SU-DHL-6 (cell line): ENCODE results near the gene LHFPL3.

Source experiments
- H2AFZ ChIP-seq: fragments of 200-600 bp; sonication (generic); 2 replicates; pipeline ENCODE4 v1.6.1; 2014; ENCODE audit warnings: low read depth, mild to moderate bottlenecking, moderate library complexity, mixed read lengths, antibody characterized with exemption, low read length; ENCODE audit not compliant: severe bottlenecking
- H3F3A ChIP-seq: fragments of 200-600 bp; shearing (Covaris generic); 2 replicates; pipeline ENCODE4 v1.6.0; 2016; ENCODE audit warnings: antibody characterized with exemption, mild to moderate bottlenecking; ENCODE audit not compliant: insufficient read depth
- H3K27ac ChIP-seq: fragments of 200-600 bp; sonication (generic); 2 replicates; pipeline ENCODE4 v1.5.1; 2016; ENCODE audit warnings: low read depth, mild to moderate bottlenecking, low read length, moderate library complexity, mixed read lengths
- H3K27me3 ChIP-seq: fragments of 200-600 bp; sonication (generic), shearing (Covaris generic); 2 replicates; pipeline ENCODE4 v1.6.0; 2014; ENCODE audit warnings: mild to moderate bottlenecking, low read length
- H3K36me3 ChIP-seq: fragments of 200-600 bp; sonication (generic); 2 replicates; pipeline ENCODE4 v1.6.1; 2014; ENCODE audit warnings: mild to moderate bottlenecking, low read length, mixed read lengths
- H3K4me2 ChIP-seq: fragments of 300-600, 200-600 bp; shearing (Covaris generic), sonication (generic); 2 replicates; pipeline ENCODE4 v1.6.0; 2014; ENCODE audit warnings: low read length, low read depth, mild to moderate bottlenecking; ENCODE audit not compliant: poor library complexity, severe bottlenecking
- H3K4me3 ChIP-seq: fragments of 200-600 bp; sonication (generic); 2 replicates; pipeline ENCODE4 v1.5.1; 2014; ENCODE audit warnings: antibody characterized with exemption, low read length, mild to moderate bottlenecking, mixed read lengths; ENCODE audit not compliant: insufficient read depth, poor library complexity, severe bottlenecking
- H3K79me2 ChIP-seq: fragments of 200-600 bp; sonication (generic); 2 replicates; pipeline ENCODE4 v1.6.1; 2014; ENCODE audit warnings: mild to moderate bottlenecking, low read length, moderate library complexity; ENCODE audit not compliant: insufficient read depth
- H3K9ac ChIP-seq: fragments of 200-600 bp; sonication (generic); 2 replicates; pipeline ENCODE4 v1.7.0; 2014; ENCODE audit warnings: mild to moderate bottlenecking, low read length
- H3K9me2 ChIP-seq: fragments of 200-600 bp; sonication (generic); replicated peaks from 2 replicates; pipeline ENCODE4 v1.6.1; 2014; ENCODE audit warnings: low read length; ENCODE audit not compliant: insufficient read depth
- H3K9me3 ChIP-seq: fragments of 200-600 bp; sonication (generic); 2 replicates; pipeline ENCODE4 v1.6.1; 2014; ENCODE audit warnings: low read length, mixed read lengths; ENCODE audit not compliant: insufficient read depth
- H4K20me1 ChIP-seq: fragments of 200-600 bp; sonication (generic); 2 replicates; pipeline ENCODE4 v1.6.1; 2014; ENCODE audit warnings: low read depth, mild to moderate bottlenecking, antibody characterized with exemption, low read length, moderate library complexity, mixed read lengths
- CTCF ChIP-seq: fragments of 200-600 bp; sonication (generic); IDR thresholded peaks from one replicate; pipeline ENCODE4 v1.5.1; 2017; ENCODE audit warnings: antibody characterized with exemption, mild to moderate bottlenecking, low read length, moderate library complexity; ENCODE audit not compliant: insufficient read depth, poor library complexity, severe bottlenecking
- EZH2phosphoT487 ChIP-seq: fragments of 200-600 bp; sonication (generic), shearing (Covaris generic); conservative IDR thresholded peaks from 2 replicates; pipeline ENCODE4 v1.6.1; 2018; ENCODE audit warnings: mild to moderate bottlenecking, antibody characterized with exemption, low read length, moderate library complexity, mixed read lengths

LHFPL3 gene

GRCh38 chr7:104805449-104806317, 477.3 kb downstream of the LHFPL3 start:
- Histone ChIP-seq H3K4me3 (no peak overlapping the region), H3K9me2 (no peaks in the 10 kb centered on the region), H3K27ac (no peak overlapping the region), H3K4me2 (no peak overlapping the region), H4K20me1 (no peaks in the 10 kb centered on the region), H3K36me3 (no peaks in the 10 kb centered on the region), H3K9ac (no peak overlapping the region), H3K27me3 (no peaks in the 10 kb centered on the region), H2AFZ (no peak overlapping the region), H3F3A (no peaks in the 10 kb centered on the region), H3K79me2 (no peaks in the 10 kb centered on the region), H3K9me3 (no peaks in the 10 kb centered on the region)
- TF ChIP-seq CTCF = no peak
- no peak for TF ChIP-seq EZH2phosphoT487

- H3K27me3 ChIP-seq = no peaks in the 10 kb centered on the region
- H3K9ac ChIP-seq = no peak overlapping the region
- no peaks in the 10 kb centered on the region for H3K36me3 ChIP-seq
- H3F3A ChIP-seq = no peaks in the 10 kb centered on the region
- no peak overlapping the region for H2AFZ ChIP-seq
- no peaks in the 10 kb centered on the region for H4K20me1 ChIP-seq
- no peaks in the 10 kb centered on the region for H3K9me3 ChIP-seq
- TF ChIP-seq EZH2phosphoT487 (no peak), CTCF (no peak)
- no peaks in the 10 kb centered on the region for H3K9me2 ChIP-seq
- no peak overlapping the region for H3K4me2 ChIP-seq
- H3K79me2 ChIP-seq = no peaks in the 10 kb centered on the region
- H3K4me3 ChIP-seq = no peak overlapping the region
- no peak overlapping the region for H3K27ac ChIP-seq
Observed at GRCh38 chr7:104807671-104808070, 479.3 kb downstream of the LHFPL3 start.

- Histone ChIP-seq H3K27me3 (no peaks in the 10 kb centered on the region), H3K4me2 (no peak overlapping the region), H3K4me3 (no peak overlapping the region), H3K9me3 (no peaks in the 10 kb centered on the region), H3K27ac (no peak overlapping the region), H3K36me3 (no peaks in the 10 kb centered on the region), H3K79me2 (no peaks in the 10 kb centered on the region), H2AFZ (no peak overlapping the region), H3K9me2 (no peaks in the 10 kb centered on the region), H3F3A (no peaks in the 10 kb centered on the region), H4K20me1 (no peaks in the 10 kb centered on the region), H3K9ac (no peak overlapping the region)
- TF ChIP-seq EZH2phosphoT487 (no peak), CTCF (no peak)
Observed at GRCh38 chr7:104809906-104810305, 481.5 kb downstream of the LHFPL3 start.
